A673 (cell line): ENCODE data around the gene NCAPH2.

Experiments used
- EZH2 ChIP-seq: fragments of 200-600 bp; sonication (generic); IDR thresholded peaks from 2 replicates; pipeline ENCODE4 v1.6.1; 2017; ENCODE audit warnings: borderline replicate concordance, low read depth, mild to moderate bottlenecking, mixed read lengths, antibody characterized with exemption, low read length; ENCODE audit not compliant: poor library complexity, severe bottlenecking
- TF ChIP-seq, protein P1 (sequence below): fragments of 300-800, 200-600 bp; sonication (generic); conservative IDR thresholded peaks from 2 replicates; pipeline ENCODE4 v1.5.1; 2017; ENCODE audit warnings: low read depth, mild to moderate bottlenecking, antibody characterized with exemption, low read length, moderate library complexity, mixed read lengths

DNA sequence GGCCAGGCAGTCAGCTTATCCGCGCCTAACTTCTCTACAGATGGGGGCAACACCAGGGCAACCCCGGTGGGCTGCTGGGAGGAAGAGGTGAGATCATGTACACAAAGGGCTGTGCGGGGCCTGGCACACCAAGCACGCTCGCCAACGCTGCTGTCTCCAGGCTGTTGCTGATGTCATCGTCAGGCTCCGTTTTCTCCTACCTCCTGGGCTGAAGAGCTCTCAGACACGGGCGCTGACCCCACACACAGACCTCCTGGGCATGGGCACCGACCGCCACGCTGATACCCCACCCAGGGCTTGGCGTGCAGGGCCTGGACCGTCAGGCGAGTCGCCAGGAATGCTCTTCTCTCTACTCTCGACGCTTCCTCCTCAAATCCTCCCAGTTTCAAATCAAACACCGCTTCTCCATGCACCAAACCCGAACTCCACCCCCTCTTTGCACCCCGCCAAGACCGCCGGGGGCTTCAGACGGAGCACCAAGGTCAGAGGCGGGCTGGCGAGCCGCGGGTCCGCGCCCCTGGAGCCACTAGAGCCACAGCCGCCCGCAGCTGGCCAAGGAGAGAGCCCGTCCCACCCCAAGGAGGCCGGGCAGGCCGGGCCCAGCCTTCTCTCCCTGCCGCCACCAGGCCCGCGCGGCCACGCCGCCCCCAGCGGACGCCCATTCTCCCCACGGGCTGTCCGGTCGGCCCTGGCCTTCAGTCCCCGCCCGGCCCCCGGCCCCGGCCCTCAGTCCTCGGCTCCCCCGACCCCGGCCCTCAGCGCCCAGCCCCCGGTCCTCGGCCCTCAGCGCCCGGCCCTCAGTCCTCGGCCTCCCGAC lies 34.0 kb upstream of the NCAPH2 start:
- TF ChIP-seq, protein P1, sequence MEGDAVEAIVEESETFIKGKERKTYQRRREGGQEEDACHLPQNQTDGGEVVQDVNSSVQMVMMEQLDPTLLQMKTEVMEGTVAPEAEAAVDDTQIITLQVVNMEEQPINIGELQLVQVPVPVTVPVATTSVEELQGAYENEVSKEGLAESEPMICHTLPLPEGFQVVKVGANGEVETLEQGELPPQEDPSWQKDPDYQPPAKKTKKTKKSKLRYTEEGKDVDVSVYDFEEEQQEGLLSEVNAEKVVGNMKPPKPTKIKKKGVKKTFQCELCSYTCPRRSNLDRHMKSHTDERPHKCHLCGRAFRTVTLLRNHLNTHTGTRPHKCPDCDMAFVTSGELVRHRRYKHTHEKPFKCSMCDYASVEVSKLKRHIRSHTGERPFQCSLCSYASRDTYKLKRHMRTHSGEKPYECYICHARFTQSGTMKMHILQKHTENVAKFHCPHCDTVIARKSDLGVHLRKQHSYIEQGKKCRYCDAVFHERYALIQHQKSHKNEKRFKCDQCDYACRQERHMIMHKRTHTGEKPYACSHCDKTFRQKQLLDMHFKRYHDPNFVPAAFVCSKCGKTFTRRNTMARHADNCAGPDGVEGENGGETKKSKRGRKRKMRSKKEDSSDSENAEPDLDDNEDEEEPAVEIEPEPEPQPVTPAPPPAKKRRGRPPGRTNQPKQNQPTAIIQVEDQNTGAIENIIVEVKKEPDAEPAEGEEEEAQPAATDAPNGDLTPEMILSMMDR, result no peak
- no peak for TF ChIP-seq EZH2
